GM10847 (cell line): ENCODE results near the gene PPM1L.

ENCODE experiments used
- POLR2A ChIP-seq: IDR thresholded peaks from 2 replicates; pipeline ENCODE4 v1.6.1; 2011; ENCODE audit not compliant: insufficient read length; ENCODE audit errors: extremely low read depth

The PPM1L gene

GRCh38 chr3:160792540-160792939, 36.5 kb downstream of the PPM1L start:
- TF ChIP-seq POLR2A = no peak

- TF ChIP-seq POLR2A = no peak
These were observed 37.8 kb downstream of the PPM1L start for GRCh38 chr3:160793722-160794252.

- no peak for TF ChIP-seq POLR2A
These were observed 40.2 kb downstream of the PPM1L start for GRCh38 chr3:160796089-160796812.

GRCh38 chr3:160796813-160797164, 40.8 kb downstream of the PPM1L start:
- no peak for TF ChIP-seq POLR2A

GRCh38 chr3:160797356-160797755, 41.3 kb downstream of the PPM1L start:
- TF ChIP-seq POLR2A = no peak

GRCh38 chr3:160801386-160802118, 45.5 kb downstream of the PPM1L start:
- TF ChIP-seq POLR2A = no peak

GRCh38 chr3:160804762-160805161, 48.7 kb downstream of the PPM1L start:
- TF ChIP-seq POLR2A = no peak

- no peak for TF ChIP-seq POLR2A
These were observed 50.1 kb downstream of the PPM1L start for GRCh38 chr3:160806094-160806493.

- no peak for TF ChIP-seq POLR2A
These were observed 50.7 kb downstream of the PPM1L start for GRCh38 chr3:160806686-160807085.

- TF ChIP-seq POLR2A = no peak
These were observed 52.8 kb downstream of the PPM1L start for GRCh38 chr3:160808838-160809237.

GRCh38 chr3:160809453-160809852, 53.4 kb downstream of the PPM1L start:
- no peak for TF ChIP-seq POLR2A

GRCh38 chr3:160810362-160811236, 54.6 kb downstream of the PPM1L start:
- TF ChIP-seq POLR2A = no peak

- TF ChIP-seq POLR2A = no peak
These were observed 55.2 kb downstream of the PPM1L start for GRCh38 chr3:160811237-160811548.

- TF ChIP-seq POLR2A = no peak
These were observed 56.3 kb downstream of the PPM1L start for GRCh38 chr3:160812304-160812703.

- no peak for TF ChIP-seq POLR2A
These were observed 59.2 kb downstream of the PPM1L start for GRCh38 chr3:160815280-160815679.

- no peak for TF ChIP-seq POLR2A
These were observed 64.0 kb downstream of the PPM1L start for GRCh38 chr3:160820022-160820421.
